ENCODE measurements around the gene TNFRSF1A. TPM values are rescaled to one million over a fixed set of nuclear protein-coding genes. Genes with fewer than 3 reads are reported as not detected.
"Not testable (repeated sequence)": the region's sequence is repeated elsewhere in the genome, so short reads cannot be mapped to it uniquely, and the experiment has no call there.

Gene TNFRSF1A
- total RNA-seq, 1 experiment from 2014 or later = 76.7 TPM

DNA sequence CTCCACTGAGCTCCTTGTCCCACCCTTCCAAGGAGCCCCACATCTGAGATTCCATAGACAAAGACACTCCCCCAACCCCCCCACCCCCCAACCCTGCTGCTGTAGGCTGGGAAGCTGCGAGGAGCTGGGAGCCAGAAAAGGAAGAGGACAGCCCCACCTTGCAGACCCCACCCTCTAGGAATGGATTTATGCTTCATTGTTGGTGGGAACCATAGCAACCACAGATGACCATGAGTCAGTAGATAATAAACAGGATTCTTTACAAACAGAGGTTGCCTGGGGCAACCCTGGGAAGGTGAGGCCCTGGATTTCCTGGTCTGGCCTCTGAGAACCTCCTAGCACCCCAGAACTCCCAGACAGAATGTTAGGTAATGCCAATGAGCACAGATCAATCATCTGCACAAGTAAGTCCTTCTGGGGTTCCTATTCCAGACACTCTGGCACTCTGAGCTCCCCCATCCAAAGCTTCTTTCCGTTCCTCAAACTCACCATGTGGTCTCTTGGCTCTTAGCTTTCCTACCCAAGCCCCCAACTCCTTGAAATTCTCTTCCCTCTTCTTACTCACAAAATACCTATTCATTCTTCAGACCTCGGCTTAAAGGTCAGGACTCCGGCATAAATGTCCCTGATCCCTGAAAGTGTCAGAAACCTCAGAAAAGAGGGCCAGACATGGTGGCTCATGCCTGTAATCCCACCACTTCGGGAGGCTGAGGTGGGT, 46.6 kb downstream of the TNFRSF1A start:
- Mint-ChIP-seq H3K27me3 (ENCODE audit: unreplicated experiment) (no peaks in the 10 kb centered on the region), H3K36me3 (ENCODE audit: insufficient read depth, unreplicated experiment) (peaks cover 16% of the 10 kb centered on the region), H3K27ac (ENCODE audit: unreplicated experiment) (peak overlapping the region; percentile 98), H3K4me1 (ENCODE audit: low read depth, unreplicated experiment) (peaks cover 48% of the 10 kb centered on the region), H3K9me3 (ENCODE audit: low read depth, unreplicated experiment) (no peaks in the 10 kb centered on the region), H3K4me3 (ENCODE audit: low read depth, unreplicated experiment) (peak overlapping the region; percentile 12)
- intact Hi-C loops (cut with micrococcal nuclease; ENCODE audit: unreplicated experiment) = no loop called here
- DNase-seq = peak; percentile 89
- CTCF ChIA-PET = interaction anchor here (0.5 to 1.6 kb wide), 13 partner anchors 10 to 1437 kb away, joined by 3 to 17 read pairs (median 4); no protein-coding TSS in a partner anchor
- no TSS peak for BruUV-seq (replicated peaks)
- TF ChIP-seq, protein P1, sequence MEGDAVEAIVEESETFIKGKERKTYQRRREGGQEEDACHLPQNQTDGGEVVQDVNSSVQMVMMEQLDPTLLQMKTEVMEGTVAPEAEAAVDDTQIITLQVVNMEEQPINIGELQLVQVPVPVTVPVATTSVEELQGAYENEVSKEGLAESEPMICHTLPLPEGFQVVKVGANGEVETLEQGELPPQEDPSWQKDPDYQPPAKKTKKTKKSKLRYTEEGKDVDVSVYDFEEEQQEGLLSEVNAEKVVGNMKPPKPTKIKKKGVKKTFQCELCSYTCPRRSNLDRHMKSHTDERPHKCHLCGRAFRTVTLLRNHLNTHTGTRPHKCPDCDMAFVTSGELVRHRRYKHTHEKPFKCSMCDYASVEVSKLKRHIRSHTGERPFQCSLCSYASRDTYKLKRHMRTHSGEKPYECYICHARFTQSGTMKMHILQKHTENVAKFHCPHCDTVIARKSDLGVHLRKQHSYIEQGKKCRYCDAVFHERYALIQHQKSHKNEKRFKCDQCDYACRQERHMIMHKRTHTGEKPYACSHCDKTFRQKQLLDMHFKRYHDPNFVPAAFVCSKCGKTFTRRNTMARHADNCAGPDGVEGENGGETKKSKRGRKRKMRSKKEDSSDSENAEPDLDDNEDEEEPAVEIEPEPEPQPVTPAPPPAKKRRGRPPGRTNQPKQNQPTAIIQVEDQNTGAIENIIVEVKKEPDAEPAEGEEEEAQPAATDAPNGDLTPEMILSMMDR (IDR thresholded peaks at IDR 0.05; ENCODE audit: unreplicated experiment) = no peak

DNA sequence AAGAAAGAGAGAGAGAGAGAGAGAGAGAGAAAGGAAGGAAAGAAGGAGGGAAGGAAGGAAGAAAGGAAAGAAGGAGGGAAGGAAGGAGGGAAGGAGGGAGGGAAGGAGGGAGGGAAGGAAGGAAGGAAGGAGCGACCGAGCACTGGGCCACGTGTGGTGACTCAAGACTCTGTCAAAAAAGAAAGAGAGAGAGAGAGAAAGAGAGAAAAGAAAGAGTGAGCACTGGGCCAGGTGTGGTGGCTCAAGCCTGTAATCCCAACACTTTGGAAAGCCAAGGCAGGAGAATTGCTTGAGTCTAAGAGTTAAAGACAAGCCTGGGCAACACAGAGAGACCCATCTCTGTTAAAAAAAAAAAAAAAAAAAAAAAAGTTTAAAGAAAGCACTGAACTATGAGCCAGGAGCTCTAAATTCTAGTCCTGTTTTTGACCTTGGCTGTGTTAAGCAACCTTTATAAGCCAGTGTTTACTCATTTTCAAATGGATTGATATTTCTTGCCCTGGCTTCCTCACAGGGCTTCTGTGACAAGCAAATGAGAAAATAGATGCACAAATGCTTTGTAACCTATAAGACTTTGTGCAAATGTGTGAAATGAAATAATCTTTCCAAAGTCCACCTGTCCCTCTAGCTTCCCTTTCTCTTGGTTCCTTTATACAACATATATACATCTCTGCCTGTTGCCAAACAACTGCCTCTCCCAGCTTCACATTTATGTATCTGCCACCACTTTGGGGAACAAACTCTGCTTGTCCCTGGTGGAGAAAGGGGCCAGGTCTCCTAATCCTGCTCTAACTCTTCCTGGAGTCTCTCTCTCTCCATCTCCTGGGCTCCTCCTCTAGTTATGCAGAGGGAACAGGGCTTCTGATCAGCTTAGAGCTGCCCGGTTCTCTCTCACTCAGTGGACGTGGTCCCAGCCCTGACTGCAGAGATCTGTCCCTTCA, 47.5 kb downstream of the TNFRSF1A start:
- H3K9me3 Mint-ChIP-seq (ENCODE audit: low read depth, unreplicated experiment) = peaks cover 3% of the 10 kb centered on the region
- peaks cover 16% of the 10 kb centered on the region for H3K36me3 Mint-ChIP-seq (ENCODE audit: insufficient read depth, unreplicated experiment)
- H3K4me1 Mint-ChIP-seq (ENCODE audit: low read depth, unreplicated experiment) = peaks cover 48% of the 10 kb centered on the region
- H3K4me3 Mint-ChIP-seq (ENCODE audit: low read depth, unreplicated experiment) = peak overlapping the region; percentile 12
- BruUV-seq (replicated peaks) = TSS peak; percentile 98
- TF ChIP-seq, protein P1 (IDR thresholded peaks at IDR 0.05; ENCODE audit: unreplicated experiment) = no peak
- peak overlapping the region; percentile 98 for H3K27ac Mint-ChIP-seq (ENCODE audit: unreplicated experiment)
- intact Hi-C loops (cut with micrococcal nuclease; ENCODE audit: unreplicated experiment) = no loop called here
- no peaks in the 10 kb centered on the region for H3K27me3 Mint-ChIP-seq (ENCODE audit: unreplicated experiment)
- DNase-seq = no peak
- CTCF ChIA-PET = interaction anchor here (0.6 to 1.6 kb wide), 15 partner anchors 9 to 1436 kb away, joined by 3 to 17 read pairs (median 4); partner anchors contain the start of gene PLEKHG6

DNA sequence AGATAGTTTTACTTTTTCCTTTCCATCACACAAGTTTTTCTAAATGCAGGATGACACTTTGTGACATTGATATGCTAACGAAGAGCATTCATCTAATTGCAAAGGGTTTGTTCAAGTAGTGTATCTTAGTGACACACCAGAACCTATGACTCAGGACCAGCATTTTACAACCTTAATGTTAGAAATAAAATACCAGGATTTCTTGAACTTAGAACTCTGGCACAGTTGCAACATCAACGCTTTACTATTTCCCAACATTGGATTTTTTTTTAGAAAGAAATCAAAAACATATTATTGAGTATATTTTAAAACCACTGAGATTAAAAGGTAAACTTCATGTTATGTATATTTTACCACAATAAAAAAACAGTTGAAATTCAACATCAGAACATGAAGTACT, 49.3 kb downstream of the TNFRSF1A start:
- Mint-ChIP-seq H3K4me3 (ENCODE audit: low read depth, unreplicated experiment) (no peak overlapping the region), H3K9me3 (ENCODE audit: low read depth, unreplicated experiment) (peaks cover 3% of the 10 kb centered on the region), H3K27ac (ENCODE audit: unreplicated experiment) (no peak overlapping the region), H3K27me3 (ENCODE audit: unreplicated experiment) (no peaks in the 10 kb centered on the region), H3K36me3 (ENCODE audit: insufficient read depth, unreplicated experiment) (peaks cover 16% of the 10 kb centered on the region), H3K4me1 (ENCODE audit: low read depth, unreplicated experiment) (peaks cover 44% of the 10 kb centered on the region)
- TF ChIP-seq, protein P1 (IDR thresholded peaks at IDR 0.05; ENCODE audit: unreplicated experiment) = no peak
- no peak for DNase-seq
- CTCF ChIA-PET = no interaction called here
- no TSS peak for BruUV-seq (replicated peaks)
- intact Hi-C loops (cut with micrococcal nuclease; ENCODE audit: unreplicated experiment) = no loop called here

DNA sequence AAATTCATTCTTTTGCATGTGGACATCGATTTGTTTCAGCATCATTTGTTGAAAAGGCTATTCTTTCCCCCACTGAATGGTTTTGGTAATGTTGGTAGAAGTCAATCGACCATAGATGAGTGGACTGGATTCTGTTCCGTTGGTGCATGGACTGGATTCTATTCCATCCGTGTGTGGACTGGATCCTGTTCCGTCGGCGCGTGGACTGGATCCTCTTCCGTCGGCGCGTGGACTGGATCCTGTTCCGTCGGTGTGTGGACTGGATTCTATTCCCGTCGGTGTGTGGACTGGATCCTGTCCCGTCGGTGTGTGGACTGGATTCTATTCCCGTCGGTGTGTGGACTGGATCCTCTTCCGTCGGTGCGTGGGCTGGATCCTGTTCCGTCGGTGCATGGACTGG, 52.0 kb downstream of the TNFRSF1A start:
- not testable (repeated sequence) for H3K4me3 Mint-ChIP-seq (ENCODE audit: low read depth, unreplicated experiment)
- intact Hi-C loops (cut with micrococcal nuclease; ENCODE audit: unreplicated experiment) = loop anchor here (10.0 kb wide), 1 partner anchor 305 kb away; no protein-coding TSS in a partner anchor

DNA sequence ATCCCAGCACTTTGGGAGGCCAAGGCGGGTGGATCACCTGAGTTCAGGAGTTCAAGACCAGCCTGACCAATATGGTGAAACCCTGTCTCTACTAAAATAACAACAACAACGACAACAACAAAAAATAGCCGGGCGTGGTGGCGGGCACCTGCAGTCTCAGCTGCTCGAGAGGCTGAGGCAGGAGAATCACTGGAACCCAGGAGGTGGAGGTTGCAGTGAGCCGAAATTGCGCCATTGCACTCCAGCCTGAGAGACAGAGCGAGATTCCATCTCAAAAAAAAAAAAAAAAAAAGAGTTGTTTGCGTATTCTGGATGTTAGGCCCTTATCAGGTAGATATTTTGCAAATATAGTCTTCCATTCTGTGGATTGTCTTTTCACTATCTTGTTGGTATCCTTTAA, 52.8 kb downstream of the TNFRSF1A start:
- H3K9me3 Mint-ChIP-seq (ENCODE audit: low read depth, unreplicated experiment); H3K27ac Mint-ChIP-seq (ENCODE audit: unreplicated experiment); H3K36me3 Mint-ChIP-seq (ENCODE audit: insufficient read depth, unreplicated experiment); DNase-seq; H3K27me3 Mint-ChIP-seq (ENCODE audit: unreplicated experiment); H3K4me3 Mint-ChIP-seq (ENCODE audit: low read depth, unreplicated experiment); CTCF ChIA-PET; BruUV-seq (replicated peaks): not testable (repeated sequence)
- H3K4me1 Mint-ChIP-seq (ENCODE audit: low read depth, unreplicated experiment) = peaks cover 25% of the 10 kb centered on the region
- intact Hi-C loops (cut with micrococcal nuclease; ENCODE audit: unreplicated experiment) = loop anchor here (10.0 kb wide), 1 partner anchor 304 kb away; no protein-coding TSS in a partner anchor

More for the DNA sequence above, 52.0 kb downstream of the TNFRSF1A start:
- BruUV-seq (replicated peaks); H3K9me3 Mint-ChIP-seq (ENCODE audit: low read depth, unreplicated experiment); H3K27ac Mint-ChIP-seq (ENCODE audit: unreplicated experiment); CTCF ChIA-PET; H3K36me3 Mint-ChIP-seq (ENCODE audit: insufficient read depth, unreplicated experiment); H3K27me3 Mint-ChIP-seq (ENCODE audit: unreplicated experiment); DNase-seq: not testable (repeated sequence)
- H3K4me1 Mint-ChIP-seq (ENCODE audit: low read depth, unreplicated experiment) = peaks cover 27% of the 10 kb centered on the region

Measured in Calu3 (cell line).